SK-N-MC (cell line): Measurements from ENCODE around the gene RCOR2.

Experiments used
- EZH2 ChIP-seq: fragments of 200-600 bp; sonication (generic); IDR thresholded peaks from one replicate; pipeline ENCODE4 v1.6.1; 2017; ENCODE audit warnings: antibody characterized with exemption
- POLR2AphosphoS5 ChIP-seq: IDR thresholded peaks from 2 replicates; pipeline ENCODE4 v1.6.1; 2012; ENCODE audit warnings: mild to moderate bottlenecking, low read depth, low read length, borderline replicate concordance

DNA sequence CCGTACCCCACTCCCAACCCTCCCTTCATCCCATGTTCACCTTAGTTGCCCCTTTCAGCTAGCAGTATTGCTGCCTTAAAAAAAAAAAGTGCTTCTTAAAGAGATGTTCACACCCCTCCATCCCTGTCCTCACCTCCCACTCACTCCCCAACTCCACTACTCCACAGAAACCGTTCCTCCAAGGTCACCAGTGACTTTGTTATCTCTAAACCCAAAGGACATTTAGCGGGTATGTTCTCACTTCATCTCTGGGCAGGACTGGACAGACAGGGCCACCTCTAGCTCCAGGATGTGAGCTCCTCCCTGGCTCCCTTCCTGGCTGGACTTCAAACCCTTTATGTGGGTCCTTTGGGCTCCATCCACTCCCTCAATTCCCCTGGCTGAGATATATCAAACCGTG is 6.4 kb upstream of the RCOR2 start:
- no peak for TF ChIP-seq EZH2
- TF ChIP-seq POLR2AphosphoS5, result no peak
